GM21717 (cell line): ENCODE results near the gene YTHDF1.

ENCODE experiments used
- ATAC-seq: cut with Tn5 transposase; IDR thresholded peaks from one replicate; pipeline ENCODE4 v1.9.1; 2021; ENCODE audit warnings: mild to moderate bottlenecking, moderate library complexity; ENCODE audit not compliant: unreplicated experiment

The YTHDF1 gene

GRCh38 chr20:63248835-63249591, 33.1 kb upstream of the YTHDF1 start:
- no peak for ATAC-seq

DNA sequence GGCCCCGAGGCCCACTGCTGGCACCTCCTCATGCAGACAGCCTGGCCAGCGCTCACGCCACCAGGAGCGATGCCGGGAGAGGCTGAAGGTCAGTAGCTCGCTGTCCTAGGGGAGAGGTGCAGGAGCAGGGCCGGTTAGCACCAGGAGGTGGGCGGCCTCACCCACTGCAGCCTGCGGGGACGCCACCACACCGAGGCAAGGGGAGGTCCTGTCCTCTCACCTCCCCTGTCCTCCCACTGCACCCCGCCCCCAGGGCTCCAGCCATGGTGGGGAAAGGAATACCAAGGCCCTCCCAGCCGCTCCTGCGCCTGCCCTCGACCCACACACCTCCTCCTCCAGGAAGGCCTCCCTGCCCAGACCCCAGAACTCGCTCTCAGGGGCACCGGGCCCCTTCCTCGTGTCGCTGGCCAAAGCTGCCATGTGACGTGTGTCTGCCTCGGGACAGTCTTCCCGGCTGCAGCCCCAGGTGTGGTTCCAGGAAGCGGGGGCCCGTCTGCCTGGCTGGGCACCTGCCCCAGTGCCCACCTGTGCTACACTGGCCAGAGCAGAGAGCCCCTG, 31.8 kb upstream of the YTHDF1 start:
- ATAC-seq, result no peak

DNA sequence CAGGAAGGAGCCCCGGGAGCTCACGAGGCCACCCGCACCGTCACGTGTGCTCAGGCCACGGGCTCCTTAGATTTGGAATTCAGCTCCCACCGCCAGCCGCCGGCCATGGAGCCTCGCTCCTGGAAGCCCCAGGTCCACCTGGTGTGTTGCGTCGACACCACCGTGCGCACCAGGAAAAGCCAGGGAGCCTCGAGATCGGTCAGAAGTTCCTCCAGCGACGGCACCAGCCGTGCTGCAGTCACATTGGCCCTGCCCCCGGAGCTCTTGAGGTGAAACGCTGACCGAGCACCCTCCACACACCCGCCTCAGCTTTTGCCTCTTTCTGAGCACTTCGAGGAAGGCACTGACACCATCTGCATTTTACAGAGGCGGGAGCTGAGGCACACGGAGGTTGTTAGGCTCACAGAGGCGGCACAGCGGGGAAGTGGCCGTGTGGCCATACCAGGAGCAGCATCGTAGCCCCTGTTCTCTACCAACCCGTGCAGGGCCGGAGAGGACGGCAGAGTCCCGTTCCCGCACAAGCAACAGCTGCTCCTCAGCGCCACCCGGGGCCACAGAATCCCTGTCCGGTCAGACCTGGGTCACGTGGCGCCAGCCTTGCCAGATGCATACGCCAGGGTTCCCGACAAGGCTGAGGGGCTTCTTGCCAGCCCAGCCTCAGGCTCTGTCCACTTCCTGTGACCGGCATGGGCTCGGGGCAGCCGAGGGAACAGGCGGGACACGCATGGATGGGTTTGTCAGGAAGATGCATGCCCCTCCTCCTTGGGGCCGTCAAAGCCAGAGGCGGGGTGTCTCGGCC, 30.8 kb upstream of the YTHDF1 start:
- ATAC-seq, result no peak

GRCh38 chr20:63244468-63244867, 28.5 kb upstream of the YTHDF1 start:
- no peak for ATAC-seq

GRCh38 chr20:63243604-63244247, 27.8 kb upstream of the YTHDF1 start:
- no peak for ATAC-seq

- ATAC-seq, result no peak
Observed at GRCh38 chr20:63242736-63243135, 26.8 kb upstream of the YTHDF1 start.

DNA sequence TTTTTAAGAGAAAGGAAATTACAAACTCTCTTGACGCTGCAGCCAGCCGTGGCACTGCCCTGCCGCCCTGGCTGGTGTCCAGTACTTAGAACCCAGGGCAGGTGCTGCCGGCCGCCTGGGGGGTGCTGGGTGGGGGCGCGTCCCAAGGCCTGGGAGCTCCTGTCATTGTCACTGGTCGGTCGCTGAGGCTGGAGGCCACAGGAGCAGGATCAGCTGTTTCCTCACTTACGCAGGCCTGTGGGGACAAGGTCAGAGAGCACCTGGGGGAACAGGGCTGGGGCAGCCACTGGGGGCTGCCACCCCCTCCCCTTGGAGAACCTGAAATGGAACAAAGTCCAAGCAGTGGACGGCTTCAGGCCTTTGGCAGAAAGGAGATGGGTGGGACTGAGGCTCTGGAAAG, 25.3 kb upstream of the YTHDF1 start:
- ATAC-seq, result no peak

DNA sequence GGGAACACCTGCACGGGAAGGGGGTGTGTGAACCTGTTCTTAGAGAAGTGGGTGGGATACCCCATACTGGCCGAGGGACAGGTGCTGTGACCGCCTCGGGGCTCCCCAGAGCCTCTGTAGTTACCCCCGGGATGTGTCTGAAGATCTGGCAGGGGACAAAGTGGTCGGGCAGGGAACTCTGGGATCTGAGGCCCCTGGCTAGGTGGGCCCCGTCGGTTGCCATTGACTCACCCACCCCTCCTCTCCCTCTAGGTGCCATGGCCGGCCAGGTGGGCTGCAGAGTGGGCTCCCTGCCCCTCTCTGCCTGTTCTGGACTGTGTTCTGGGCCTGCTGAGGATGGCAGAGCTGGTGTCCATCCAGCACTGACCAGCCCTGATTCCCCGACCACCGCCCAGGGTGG, 24.1 kb upstream of the YTHDF1 start:
- ATAC-seq, result no peak

DNA sequence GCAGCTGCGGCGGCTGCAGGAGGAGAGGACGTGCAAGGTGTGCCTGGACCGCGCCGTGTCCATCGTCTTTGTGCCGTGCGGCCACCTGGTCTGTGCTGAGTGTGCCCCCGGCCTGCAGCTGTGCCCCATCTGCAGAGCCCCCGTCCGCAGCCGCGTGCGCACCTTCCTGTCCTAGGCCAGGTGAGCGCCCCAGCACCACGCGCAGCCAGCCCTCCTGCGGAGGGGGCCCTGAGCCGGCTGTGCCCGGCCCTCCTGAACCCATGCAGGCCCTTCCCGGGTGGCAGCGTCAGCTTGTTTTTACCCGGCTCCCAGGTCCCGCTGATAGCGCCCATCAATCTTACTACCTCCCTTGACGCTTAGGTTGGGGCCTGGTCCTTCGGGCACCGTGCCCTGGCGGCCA, 23.5 kb upstream of the YTHDF1 start:
- no peak for ATAC-seq

GRCh38 chr20:63238514-63239125, 22.7 kb upstream of the YTHDF1 start:
- ATAC-seq, result no peak

- ATAC-seq, result no peak
Observed at GRCh38 chr20:63238031-63238430, 22.1 kb upstream of the YTHDF1 start.

GRCh38 chr20:63236116-63236837, 20.3 kb upstream of the YTHDF1 start:
- no peak for ATAC-seq

DNA sequence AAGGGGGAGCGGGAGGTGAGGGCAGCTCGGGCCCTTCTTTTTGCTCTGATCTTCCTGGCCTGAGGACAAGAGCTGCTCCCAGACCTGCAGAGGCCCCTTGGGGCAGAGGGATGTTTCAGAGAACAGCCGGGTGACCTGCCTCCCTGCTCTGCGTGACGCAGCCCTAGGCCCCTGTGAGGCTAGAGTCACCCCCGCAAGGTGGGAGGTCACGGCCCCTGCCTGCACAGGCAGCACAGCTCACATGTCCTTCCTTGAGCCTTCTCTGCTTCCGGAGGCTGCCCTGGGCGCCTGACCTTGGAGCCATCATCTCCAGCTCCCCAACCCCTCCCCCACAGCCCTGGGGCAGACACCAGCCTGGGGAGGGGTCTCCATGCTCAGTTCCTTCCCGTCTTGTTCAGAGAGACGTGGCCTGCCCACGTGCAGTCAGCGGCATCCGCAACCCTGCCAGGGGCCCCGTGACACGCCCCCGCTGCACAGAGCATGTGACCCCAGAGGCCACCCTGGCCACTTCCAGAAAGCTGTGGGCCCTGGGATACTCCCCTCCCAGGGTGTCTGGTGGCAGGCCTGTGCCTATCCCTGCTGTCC, 19.6 kb upstream of the YTHDF1 start, which contains the start of gene BIRC7:
BIRC7 (plus strand) TSS at position 507 of the 585 bp plus-strand sequence. CDS start 192 bp downstream, outside the sequence.
- ATAC-seq, result no peak

DNA sequence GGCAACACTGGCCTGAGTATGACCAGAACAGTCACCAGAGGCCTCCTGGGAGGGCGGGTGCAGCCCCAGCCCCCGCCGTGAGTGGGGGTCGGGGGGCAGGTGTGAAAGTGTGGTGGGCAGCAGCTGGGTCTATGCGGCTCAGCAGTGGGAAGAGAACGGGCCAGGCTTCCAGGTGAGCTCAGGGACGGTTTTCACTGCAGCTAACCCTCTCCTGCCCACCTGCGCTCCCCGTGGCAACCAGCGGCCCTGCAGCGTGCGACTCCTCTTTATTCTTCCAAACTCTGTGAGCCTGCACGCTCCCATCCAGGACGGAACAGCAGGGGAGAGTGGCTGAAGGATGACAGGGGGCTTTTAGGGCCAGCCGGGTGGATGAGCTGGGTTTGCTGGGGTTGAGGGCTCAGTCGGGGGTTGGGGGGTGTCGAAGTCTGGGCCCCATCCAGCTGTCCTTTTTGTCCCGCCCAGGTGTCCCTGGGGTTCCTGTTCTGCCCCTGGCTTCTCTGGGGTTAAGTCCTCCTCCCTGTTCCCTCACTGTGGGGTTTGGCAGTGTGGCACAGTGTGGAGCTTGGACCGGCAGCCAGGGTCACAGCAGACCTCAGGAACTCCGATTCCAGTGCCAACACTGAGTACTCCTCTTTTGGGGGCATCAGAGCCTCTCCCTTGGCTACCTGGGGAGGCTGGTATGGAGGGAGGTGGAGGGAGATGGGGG, 18.9 kb upstream of the YTHDF1 start:
- no peak for ATAC-seq

DNA sequence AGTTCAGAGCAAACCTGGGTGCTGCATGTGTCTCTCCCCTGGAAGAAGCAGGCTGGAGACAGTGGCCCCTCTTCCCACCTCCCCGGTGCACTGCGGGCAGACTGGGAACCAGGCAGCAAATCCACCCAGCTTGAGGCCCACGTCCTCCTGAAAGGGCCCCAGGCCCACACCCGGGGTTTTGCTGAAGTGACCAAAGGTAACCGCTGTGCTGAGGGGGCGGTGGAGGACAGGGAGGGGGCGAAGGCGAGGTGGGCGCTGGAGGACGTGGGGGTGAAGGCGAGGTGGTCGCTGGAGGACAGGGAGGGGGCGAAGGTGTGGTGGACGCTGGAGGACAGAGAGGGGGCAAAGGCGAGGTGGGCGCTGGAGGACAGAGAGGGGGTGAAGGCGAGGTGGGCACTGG, 18.0 kb upstream of the YTHDF1 start:
- ATAC-seq, result no peak

GRCh38 chr20:63233061-63233344, 17.1 kb upstream of the YTHDF1 start:
- ATAC-seq, result no peak

- no peak for ATAC-seq
Observed at GRCh38 chr20:63232235-63233060, 16.5 kb upstream of the YTHDF1 start.

DNA sequence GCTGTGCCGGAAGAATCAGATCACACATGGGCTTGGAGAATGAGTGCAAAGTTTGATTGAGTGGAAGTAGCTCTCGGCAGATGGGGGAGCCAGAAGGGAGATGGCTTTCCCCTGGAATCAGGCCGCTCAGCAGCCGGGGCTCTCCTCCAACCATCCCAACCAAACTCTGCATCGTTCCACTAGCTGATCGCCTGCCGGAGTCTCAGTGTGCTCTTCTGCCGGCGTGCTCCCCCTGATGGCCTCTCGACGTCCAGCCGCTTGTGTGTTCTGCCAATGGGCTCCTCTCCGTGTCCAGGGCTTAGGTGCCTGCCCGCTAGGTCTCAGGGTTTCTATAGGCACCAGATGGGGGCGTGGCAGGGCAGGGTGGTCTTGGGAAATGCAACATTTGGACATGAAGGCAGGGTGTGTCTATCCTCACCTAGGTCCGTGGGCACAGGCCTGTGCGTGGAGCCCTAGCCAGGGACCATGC, 14.9 kb upstream of the YTHDF1 start:
- ATAC-seq, result no peak

DNA sequence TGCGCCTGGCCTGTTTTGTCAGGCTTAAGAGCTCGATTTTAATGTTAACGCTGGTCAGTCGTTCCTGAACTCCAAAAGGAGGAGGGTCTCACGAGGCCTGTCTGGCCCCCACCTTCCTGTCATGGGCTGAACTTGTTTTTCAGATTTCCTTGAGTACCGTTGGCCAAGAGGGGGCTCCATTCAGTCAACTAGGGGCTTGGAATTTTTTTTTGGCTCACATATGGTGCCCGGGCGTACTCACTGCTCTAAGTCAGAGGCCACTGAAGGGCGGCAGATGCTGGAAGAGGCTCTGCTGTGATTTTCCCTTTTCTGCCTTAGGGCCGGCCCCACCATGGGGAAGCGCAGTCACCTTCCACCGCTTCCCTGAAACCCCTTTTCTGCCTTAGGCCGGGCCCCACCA, 12.9 kb upstream of the YTHDF1 start:
- ATAC-seq, result no peak
